D721Med (cell line): ENCODE measurements around the gene AKT3.
A peak's percentile ranks its signal among the peaks of the same experiment; 100 is the strongest.

Experiments
- DNase-seq: peaks from one replicate; pipeline ENCODE4 v3.0.0; 2011; ENCODE audit warnings: low spot score; ENCODE audit not compliant: insufficient read length
- FAIRE-seq: peaks from 2 replicates; lab custom pipeline; 2011; peaks lifted over from hg19 to GRCh38; lab: Jason Lieb, UNC
- TF ChIP-seq, protein P1 (sequence below): IDR thresholded peaks from 2 replicates; pipeline ENCODE4 v1.5.1; 2012; ENCODE audit warnings: mild to moderate bottlenecking, control low read depth; ENCODE audit not compliant: insufficient read depth; ENCODE audit errors: missing control alignments

Gene AKT3

DNA sequence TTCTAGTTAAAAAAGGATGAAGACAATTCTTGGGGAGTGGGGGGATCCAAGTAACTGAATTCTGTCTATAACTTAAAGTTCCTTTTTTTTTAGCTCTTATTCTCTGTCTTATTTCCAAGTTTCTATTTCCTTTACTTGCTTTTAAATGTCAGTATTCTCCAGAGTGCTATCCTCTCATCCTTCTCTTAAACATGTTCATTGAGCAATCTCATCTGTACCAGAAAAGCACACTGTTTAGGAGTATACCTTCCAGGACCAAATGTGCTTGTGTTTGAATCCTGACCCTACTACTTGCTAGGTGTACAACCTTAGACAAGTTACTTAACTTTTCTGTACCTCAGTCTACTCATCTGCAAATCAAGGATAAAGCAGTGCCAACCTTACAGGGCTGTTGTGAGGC, 50.1 kb downstream of the AKT3 start:
- DNase-seq (no peak), FAIRE-seq (peak; percentile 69)
- TF ChIP-seq, protein P1, sequence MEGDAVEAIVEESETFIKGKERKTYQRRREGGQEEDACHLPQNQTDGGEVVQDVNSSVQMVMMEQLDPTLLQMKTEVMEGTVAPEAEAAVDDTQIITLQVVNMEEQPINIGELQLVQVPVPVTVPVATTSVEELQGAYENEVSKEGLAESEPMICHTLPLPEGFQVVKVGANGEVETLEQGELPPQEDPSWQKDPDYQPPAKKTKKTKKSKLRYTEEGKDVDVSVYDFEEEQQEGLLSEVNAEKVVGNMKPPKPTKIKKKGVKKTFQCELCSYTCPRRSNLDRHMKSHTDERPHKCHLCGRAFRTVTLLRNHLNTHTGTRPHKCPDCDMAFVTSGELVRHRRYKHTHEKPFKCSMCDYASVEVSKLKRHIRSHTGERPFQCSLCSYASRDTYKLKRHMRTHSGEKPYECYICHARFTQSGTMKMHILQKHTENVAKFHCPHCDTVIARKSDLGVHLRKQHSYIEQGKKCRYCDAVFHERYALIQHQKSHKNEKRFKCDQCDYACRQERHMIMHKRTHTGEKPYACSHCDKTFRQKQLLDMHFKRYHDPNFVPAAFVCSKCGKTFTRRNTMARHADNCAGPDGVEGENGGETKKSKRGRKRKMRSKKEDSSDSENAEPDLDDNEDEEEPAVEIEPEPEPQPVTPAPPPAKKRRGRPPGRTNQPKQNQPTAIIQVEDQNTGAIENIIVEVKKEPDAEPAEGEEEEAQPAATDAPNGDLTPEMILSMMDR = no peak

DNA sequence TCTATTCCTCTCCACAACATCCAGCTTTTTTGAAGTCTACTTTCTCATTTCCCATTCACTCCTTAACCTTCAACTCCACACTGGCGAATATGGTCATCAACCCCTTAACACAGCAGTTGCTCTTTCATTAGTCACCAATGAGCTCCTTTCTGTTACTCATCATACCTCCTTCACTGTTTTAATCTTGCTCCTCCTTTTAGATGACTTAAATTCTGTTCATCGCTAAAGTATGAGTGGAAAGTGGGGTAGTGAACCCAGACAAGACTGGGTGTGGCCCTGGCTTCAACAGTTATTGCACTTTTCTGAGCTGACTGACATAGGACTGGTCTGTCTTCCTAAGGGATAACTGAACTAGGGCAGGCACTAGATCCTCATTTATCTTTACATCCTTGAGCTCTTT, 51.3 kb downstream of the AKT3 start:
- TF ChIP-seq, protein P1 = no peak
- DNase-seq (no peak), FAIRE-seq (no peak)

DNA sequence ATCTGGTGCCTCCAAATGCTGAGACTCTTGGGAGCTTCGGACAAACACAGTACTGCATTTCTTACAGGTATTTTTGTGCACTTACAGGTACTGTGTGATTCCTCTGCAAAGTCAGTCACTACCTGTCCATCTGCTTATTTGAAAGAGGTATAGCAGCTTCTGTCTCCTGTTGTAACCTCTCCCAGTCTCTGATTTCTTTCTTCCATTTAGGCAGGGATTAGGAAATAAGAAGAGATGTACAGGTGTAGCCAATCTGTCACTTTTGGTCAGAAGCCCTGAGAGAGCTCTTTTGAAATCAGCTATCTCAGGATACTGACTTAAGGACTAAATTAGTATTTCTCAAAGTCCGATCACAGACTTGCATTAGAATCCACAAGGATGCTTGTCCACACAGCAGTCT, 54.0 kb downstream of the AKT3 start:
- TF ChIP-seq, protein P1 = no peak
- no peak for DNase-seq
- peak; percentile 76 for FAIRE-seq

DNA sequence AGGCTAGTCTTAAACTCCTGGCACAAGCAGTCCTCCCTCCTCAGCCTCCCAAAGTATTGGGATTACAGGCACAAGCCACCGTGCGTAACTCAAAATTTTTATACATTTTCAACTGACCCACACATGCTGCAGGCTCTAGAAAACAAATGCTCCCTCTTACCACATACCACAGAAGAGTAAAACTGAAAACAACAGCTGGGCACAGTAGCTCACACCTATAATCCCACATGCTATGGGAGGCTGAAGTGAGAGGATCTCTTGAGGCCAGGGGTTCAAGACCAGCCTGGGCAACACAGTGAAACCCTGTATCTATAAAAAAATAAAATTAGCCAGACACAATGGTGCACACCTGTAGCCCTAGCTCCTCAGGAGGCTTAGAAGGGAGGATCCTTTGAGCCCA, 56.7 kb downstream of the AKT3 start:
- FAIRE-seq (no peak), DNase-seq (no peak)

DNA sequence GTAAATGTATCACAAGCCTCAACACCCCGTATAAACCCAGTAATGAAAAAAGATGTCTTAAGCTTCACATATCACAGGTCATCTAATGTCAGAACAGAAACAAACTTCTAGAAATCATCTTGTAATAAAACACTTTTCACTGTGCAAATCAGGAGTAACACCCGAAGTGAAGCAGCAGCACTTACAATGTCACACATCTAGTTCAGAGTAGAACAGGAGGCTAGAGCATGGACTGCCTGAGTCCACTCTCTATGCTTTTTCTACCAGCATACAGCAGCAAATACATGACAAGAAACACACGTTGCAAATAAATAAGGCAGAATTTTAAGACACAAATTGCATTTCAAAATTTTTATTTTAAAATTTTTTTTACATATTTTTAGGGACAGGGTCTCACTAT, 57.2 kb downstream of the AKT3 start:
- no peak for FAIRE-seq

More for the DNA sequence above, 56.7 kb downstream of the AKT3 start:
- TF ChIP-seq, protein P1 = no peak

DNA sequence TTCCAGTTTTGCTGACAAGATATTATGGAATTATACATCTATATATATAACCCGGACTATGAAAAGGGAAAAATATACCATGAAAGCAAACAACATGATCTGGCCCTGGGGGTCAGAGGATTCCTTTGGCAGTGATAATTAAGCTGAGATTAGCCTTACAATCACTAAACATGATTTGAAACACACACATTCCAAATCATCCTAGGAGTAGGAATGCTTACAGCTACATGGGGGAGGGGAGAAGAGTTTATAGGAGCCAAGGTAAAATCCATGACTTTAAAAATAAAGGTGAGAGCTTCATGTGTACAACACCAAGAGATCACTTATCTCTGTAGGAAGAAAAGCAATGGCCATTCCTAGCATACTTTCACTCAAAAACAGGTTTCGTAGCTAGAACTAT, 57.6 kb downstream of the AKT3 start:
- TF ChIP-seq, protein P1 = no peak
- no peak for DNase-seq
- FAIRE-seq = peak; percentile 86

More for the DNA sequence above, 57.2 kb downstream of the AKT3 start:
- TF ChIP-seq, protein P1 = no peak
- no peak for DNase-seq

DNA sequence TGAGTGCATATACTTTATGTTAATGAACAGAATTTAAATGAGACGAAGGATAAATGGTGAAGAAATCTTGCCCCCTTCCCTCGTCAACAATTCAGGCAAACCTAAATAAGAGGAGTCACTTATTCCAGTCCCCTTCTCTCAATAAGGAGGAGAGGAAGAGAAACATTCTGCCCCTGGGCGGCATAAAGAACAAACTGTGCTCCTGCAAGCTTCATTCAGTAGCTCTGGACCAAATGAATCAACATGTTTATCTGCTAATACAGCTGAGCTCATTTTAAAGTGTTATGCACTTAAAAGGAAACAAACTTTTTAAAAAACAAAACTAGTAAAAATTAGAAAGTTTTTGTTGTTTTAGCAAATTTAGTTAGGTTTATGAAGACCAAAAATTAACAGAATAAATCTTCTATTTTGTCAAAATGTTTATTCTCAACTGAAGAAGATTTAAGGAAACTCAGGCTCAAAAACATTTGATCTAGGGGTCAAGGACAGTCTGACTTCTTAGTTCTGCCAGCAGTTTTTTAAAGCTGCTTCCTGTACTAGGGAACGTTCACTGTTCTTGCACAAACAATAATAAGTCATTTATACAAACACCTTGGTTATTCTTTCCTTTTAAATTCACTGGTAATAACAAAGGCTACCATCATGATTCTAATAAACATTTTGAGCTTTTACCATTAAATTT, 58.3 kb downstream of the AKT3 start:
- FAIRE-seq (peak; percentile 81), DNase-seq (no peak)
- TF ChIP-seq, protein P1 = no peak
